GM11168 (cell line): Measurements from ENCODE around the gene TREM1.

Source experiments
- in situ Hi-C: fragments of 300-500 bp; cut with MboI; formaldehyde crosslinking; loops from one replicate; pipeline ENCODE4 v1.12.0; 2022; ENCODE audit warnings: low sequenced_read_pairs; ENCODE audit not compliant: unreplicated experiment

The TREM1 gene

DNA sequence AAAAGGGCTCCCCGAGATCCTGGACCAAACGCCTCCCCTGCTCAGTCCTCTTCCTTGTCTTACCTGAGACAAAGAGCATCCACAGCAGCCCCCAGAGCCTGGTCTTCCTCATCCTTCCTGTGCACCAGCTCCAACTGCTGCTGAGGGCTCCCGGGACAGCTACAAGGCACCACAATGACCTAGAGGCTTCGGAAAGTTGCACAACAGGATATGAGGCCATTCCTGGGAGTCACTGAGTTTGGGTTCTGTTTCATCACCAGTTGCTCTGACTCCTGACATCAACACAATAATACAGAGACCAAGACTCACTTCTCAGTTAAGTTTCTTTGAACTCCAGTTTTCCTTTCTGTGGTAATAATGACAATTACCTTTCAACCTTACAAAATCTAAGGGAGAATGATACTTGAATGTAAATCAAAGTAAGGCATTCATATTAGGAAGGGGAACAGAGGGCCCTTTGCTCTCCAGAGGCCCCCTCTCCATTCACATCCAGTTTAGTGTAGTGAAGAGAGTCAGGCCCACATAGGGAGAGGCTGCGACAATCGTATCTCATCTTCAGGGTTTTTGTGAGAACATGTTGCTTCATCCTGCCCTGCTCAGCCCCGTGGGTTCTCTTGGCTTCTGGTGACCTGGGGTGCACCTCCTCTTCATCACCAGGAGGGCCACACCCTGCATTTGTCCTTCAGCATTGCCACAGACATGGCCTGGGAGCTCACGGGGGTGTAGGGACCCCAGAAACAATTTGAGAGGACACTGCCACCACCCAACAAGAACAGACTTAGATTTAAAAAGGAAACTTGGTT is at the start of gene TREM1:
TREM1 (minus strand) TSS at position 139 of the 803 bp plus-strand sequence; CDS start at position 112, 27 bp downstream.
- in situ Hi-C loops, result no loop called here

DNA sequence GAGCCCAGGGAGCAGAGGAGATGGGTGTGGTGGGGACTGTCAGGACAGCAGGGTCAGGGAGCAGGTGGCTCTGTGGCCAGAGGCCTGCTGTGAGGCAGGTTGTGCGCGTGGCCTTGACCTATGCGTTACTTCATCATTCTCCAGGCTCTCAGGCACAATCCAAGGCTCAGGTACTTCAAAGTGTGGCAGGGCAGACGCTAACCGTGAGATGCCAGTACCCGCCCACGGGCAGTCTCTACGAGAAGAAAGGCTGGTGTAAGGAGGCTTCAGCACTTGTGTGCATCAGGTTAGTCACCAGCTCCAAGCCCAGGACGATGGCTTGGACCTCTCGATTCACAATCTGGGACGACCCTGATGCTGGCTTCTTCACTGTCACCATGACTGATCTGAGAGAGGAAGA is 49.5 kb upstream of the TREM1 start:
- in situ Hi-C loops, result no loop called here

DNA sequence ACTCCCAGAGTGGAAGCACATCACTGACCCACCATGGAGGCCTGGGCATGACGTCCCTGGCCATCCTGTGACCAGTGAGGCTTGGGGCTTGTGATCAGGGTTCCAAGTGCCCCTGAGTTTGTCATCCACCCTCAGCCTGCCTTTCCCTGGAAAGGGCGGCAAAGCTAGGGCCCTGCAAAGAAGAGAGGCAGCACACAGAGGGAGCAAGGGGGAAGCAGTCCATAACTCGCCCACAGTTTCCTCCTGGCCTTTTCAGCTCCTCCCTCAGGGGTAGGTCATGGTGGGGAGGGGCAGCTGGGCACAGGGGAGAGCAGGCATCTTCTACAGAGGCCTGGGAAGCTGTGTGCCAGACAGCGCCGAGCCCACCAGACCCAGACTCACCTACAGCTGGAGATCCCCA is 48.8 kb upstream of the TREM1 start, which contains the start of gene NCR2:
NCR2 (plus strand) TSS at position 313 of the 400 bp plus-strand sequence. CDS start 269 bp downstream, outside the sequence.
- in situ Hi-C loops, result no loop called here

DNA sequence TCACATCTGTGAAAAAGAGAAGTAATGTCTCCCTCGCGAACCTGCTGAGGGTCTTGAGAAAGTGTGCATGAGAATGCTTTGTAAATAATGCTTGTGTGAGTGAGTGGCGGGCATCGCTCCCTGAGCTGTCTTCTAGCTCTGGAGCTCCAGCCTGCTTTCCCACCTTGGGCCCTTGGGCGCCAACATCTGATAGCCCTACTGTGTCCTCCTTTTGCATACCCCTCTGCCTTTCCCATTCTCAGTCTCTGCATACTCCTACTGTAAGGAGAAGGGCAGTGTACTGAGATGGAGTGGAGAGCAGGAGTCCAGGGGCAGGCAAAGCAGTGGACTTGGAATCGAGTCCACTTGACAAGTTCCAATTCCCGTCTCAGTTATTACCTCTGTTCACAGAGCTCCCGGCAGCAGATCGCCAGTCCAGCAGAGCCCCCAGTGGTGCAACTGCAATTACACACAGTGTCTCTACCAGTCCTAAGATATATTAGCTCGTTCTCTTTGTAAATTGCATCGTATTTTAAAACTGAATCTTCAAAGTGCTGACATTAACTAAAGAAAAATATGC is 48.1 kb upstream of the TREM1 start:
- in situ Hi-C loops, result no loop called here

DNA sequence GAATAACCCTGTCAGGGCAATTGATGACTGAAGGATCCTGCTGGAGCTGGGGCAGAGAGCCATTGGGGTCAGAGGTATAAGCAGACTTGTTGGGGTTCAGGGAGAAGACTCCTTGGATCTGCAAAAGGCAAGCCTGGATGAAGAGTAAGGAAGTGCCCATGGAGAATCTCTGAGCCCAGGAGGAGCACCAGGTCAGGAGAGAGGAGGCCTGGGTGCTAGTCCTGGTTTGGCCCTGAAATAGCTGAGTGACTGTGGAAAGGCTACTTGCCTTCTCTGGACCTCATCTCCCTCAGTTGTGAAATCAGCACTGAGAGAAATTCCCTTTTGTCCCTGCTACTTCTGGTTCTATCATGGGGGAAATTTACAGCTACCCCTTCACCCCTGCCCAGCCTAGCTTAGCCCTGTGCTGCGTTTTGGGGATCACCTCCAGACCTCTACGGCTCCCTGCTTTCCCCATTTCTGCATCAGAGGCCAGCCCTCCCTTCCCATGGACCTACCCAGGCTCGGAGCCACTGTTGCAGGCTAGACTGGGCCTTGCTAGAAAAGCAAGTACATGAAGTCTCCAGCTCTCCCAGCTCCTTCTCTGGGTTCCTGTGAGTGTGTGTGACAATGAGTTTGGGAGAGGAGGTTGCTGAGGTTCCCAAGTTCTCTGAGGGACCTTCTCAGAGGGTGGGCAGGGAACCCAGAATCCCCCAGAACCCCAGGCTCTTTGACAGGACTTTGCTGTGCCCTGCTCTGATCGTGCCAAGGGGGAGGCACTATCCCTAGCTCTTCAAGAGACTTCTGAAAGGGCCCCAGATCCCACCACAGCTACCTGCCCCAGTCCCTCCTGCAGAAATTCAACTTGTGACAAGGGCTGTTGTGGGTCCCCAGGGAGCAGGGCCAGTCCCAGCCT is 46.6 kb upstream of the TREM1 start:
- in situ Hi-C loops, result no loop called here

DNA sequence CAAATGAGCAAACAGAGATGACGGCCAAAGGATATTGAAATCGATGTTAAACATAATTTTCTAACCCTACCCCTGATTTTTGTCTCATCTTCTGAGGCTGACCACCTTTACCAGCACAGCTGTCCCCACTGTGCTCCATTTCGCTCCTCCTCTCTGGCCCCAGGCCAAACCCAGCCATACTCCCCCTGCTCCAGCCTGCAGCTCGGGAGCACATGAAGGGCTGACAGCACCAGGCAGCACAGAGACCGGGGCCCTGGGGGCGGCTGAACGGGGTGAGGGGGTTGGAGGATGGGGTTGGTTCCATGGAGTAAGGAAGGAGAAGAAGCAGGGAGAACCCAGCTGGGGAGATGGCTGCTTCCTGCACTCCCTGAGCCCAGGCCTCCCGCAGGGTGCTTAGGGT is 45.8 kb upstream of the TREM1 start:
- in situ Hi-C loops, result no loop called here

DNA sequence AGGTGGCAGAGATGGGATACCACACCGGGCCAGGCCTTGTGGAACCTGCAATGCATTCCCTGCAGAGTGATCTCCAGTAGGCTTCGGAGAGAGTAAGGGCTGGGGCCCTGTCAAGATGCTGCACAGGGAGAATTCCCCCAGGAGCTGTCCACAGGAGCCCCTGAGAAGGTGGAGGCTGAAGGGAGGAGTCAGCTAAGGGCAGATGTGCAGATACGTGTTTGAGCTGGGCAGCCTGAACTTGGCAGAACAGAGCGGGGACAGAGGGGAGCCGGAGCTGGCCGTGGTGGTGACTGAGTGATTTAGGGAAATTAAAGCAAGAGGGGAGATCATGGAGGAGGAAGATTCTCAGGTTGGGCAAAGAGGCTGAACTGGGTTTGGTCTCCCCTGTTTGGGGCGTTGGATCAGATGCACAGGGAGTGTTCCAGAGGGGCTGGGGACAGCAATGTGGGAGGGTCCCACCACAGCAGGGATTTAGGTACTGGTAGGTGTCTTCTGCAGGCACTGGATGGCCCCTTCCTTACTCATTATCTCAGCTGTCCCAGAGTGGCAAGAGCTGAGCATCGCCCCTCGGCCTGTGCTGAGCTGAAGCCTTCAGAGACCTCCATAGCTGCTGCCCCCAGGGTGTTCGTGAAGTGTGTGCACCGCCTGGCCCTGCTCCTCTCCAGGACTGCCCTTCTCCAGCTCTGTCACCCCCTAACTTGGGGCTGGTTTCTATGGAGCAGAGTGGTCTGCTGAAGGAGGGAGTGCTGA is 45.1 kb upstream of the TREM1 start:
- in situ Hi-C loops, result no loop called here

DNA sequence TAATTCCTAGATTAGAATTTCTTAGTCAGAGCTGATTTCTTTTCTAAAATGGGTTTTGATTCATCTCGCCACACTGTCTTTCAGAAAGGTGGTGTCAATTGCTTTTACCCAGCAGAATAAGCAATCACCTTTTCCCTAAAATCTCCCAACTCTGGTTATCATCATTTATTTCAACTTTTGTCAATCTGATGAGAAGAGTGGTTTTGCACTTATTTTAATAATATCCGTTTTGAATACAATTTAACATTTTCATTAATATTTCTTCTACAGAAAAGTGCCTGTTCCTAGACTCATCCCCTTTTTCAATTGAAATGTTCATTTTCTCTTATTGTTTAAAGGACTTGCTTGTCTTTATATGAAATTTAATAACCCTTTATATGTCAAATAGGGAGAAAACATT is 40.7 kb upstream of the TREM1 start:
- in situ Hi-C loops, result no loop called here

DNA sequence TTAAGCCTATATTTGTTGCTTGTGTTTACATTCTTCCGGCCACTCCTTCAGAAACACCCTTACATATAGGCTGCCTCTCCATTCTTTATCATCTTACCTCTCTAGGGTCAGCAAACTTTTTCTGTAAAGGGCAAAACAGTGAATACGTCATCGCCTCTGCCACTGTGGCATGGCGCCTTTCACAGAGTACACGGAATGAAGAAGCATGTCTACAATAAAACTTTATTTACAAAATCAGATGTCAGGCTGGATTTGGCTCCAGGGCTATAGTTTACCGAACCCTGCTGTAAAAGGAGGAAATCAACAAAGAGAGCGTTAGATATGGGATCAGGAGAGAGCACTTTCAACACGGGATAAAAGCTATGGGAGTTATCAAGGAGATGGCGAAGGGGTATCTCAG is 39.6 kb upstream of the TREM1 start:
- in situ Hi-C loops, result no loop called here

DNA sequence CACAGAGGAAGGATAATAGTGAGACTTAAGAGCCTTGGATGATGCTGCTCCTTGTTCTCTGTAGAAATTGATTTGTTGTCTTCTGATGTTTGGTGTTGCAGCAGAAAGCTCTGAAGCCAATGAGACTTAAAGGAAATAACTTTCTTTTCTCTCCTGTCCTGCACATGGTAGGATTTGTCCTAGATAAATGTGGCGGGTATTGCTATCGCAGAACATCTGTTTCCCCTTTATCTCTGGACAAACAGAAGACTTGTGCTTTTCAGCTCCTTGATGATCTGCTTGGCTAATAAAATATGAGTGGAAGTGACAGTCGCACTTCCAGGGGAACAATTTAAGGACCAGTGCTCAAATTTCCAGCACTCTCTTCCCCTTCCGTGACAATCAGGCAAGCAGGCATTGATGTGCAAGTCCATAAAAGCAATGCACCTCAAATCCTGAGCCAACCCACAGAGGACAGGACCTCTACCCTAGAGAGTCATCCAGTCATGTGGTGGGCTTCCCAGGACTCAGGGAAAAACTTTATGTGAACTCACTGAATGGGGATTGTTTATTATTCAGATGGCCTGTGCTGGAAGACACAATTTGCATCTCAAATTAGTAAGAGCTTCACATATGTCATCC is 39.1 kb upstream of the TREM1 start:
- in situ Hi-C loops, result no loop called here

DNA sequence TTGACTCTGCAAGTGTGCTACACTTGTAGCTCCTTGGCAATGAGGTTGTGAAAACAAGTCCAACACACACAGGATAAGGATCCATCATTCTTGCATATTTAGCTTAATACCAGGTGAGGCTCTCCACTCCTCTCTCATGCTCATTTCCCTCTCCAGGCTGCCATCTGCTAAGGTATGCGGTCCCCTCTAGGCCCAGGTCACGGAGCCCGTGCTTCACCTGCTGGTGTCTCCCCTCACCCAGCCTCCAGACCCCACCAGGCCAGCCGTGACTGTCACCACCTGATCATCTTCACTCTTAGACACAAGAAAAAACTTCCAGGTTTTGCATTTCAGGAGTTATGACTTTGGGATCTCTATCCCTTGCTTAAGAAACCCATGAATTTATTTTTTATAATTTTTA is 34.7 kb upstream of the TREM1 start:
- in situ Hi-C loops, result loop anchor here (25.0 kb wide), 1 partner anchor 234 kb away; no protein-coding TSS in a partner anchor

DNA sequence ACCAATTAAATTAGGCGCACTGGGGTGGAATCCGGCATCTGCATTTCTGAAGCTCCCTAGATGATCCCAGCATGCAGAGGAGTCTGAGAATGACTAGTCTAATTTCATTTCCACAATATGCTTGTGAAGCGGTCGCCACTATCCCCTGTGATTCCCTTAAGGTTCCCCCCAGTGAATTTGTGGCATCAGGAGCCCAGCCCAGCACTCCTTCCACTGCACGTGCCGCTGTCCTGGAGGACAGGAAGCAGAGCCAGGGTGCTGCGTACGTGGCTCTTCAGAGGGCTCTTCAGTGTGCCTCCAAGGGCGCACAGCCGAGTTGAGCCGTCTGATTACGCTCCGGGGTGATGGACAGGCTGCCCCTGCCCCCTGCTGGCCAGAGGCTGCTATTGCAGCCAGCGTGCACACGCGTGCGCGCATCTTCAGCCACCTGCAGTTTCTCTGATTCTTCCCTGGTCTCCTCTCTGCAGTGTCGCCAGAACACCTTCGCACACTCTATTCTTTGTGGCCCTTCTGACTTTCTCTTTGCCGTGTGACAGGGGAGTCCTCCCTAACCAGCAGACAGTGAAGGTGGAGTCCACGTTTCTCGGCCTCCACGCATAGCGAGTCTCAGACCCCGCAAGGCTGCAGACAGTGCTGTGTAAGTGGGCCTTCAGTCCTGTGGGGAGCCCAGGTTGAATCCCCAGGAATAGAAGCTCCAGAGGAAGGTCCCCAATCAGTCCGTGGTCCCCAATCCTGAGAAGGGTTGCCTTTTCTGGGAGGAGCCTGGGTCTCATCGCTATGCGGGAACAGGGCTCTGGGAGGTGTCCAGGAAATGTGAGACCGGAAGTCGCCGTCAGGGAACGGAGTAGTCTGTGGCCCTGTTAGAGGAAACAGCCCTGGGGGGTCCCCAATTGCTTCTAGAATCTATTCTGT is 32.4 kb upstream of the TREM1 start:
- in situ Hi-C loops, result loop anchor here (25.0 kb wide), 1 partner anchor 232 kb away; no protein-coding TSS in a partner anchor

DNA sequence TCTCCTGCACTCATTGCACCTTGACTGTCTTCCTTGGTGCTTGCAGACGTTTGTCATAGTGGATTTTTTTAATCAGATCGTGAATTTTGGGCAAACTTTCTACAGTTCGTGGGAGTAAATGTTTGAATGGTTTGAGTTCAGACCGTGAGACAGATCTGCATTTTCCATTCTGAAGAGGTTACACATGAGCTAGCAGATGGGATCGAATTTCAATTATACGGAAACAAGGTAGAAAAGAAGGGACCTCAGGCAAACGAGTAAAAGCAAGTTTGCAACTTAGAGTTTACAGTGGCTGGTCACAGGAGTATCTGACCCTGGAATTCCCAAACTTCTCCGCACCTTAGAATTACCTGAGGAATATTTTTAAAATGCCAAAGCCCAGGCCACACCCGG is 31.8 kb upstream of the TREM1 start:
- in situ Hi-C loops, result loop anchor here (25.0 kb wide), 1 partner anchor 231 kb away; no protein-coding TSS in a partner anchor

DNA sequence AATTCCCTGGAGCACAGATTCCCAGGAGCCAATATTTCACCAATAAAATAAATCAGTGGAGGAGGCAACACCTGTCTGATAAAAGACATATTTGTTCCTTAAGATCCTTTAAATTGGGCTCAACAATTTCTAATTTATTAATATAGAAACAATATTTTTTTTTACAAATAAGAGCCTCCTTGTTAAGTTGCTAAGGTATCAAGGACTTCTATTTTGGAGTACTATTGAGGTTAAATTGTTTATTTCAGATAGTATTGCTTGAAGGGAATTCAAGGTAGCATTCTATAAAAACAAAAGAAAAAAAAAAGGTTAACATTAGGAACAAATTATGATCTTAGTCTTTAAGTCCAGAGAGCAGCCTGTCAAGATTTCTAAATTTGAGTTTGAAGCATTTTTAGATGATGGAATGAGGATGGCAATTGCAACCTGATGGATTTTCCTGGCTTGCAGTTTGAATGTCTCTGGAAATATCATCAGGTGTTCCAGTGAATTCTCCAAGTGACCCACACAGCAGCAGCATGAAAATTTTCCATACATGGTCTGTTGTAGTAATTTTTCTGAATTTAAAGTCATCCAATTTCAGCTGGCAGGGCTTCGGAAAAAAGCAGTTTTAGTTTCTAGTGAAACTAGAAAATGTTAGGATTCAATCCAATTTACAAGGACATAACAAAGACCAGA is 29.6 kb upstream of the TREM1 start:
- in situ Hi-C loops, result loop anchor here (25.0 kb wide), 1 partner anchor 229 kb away; no protein-coding TSS in a partner anchor

DNA sequence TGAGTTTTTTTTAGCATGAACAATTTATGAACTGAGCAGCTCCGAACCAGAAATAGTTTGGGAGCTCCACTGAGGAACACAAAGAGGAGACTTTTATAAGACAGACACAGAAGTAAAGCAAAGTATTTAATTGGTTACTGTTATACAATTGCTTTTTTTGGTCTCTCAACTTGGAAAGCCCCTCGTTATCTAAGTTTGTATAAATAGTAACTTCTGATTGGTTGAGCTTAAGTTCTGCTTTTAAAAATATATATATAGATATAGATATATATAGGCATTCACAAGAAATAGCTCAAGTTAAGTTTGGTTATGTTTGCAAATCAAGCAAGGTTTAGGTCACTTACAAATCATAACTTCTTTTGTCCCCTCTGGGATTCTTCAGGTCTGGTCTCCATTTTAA is 28.7 kb upstream of the TREM1 start:
- in situ Hi-C loops, result loop anchor here (25.0 kb wide), 1 partner anchor 228 kb away; no protein-coding TSS in a partner anchor

DNA sequence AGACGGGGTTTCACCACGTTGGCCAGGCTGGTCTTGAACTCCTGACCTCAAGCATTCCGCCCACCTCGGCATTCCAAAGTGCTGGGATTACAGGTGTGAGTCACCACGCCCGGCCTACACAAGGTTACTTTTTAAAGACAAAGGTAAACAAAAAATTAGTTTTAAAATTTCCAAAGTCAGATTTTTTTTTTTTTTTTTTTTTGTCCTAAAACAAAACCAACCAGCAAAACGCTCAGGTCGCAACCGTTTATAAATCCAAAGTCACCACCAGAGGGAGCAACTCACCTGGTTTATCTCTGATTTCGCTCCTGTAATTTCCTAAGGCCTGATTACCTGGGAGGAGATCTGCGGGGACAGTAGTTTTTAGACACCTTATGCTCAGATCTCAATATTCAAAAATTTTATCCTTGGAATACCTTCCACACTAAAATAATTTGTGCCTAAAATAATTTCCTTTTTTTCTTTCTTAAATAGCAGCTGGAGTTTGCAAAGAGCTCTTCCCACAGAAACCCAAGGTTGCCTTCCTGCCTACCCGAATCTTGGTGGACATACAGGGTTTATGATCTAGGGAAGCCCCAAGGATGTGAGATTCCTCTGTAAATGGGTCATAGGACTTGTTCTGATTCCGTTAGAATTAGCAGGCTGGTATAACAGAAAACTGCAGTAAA is 19.8 kb upstream of the TREM1 start:
- in situ Hi-C loops, result loop anchor here (25.0 kb wide), 1 partner anchor 219 kb away; no protein-coding TSS in a partner anchor

DNA sequence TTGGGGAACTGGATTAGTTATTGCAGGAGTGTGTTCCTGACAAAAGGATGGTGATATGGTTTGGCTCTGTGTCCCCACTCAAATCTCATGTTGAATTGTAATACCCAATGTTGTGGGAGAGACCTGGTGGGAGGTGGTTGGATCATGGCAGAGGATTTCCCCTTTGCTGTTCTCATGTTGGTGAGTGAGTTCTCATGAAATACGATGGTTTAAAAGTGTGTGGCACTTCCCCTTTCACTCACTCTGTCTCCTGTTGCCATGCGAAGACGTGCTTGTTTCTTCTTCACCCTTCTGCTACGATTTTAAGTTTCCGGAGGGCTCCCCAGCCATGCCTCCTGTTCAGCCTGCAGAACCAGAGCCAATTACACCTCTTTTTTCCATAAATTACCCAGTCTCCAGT is 16.2 kb upstream of the TREM1 start:
- in situ Hi-C loops, result loop anchor here (25.0 kb wide), 1 partner anchor 215 kb away; no protein-coding TSS in a partner anchor
